ENCODE measurements around the gene TMEM236. TPM values are rescaled to one million over a fixed set of nuclear protein-coding genes. Genes with fewer than 3 reads are reported as not detected.

TMEM236 gene
- total RNA-seq, 1 donor from 2014 or later = 5.0 TPM

DNA sequence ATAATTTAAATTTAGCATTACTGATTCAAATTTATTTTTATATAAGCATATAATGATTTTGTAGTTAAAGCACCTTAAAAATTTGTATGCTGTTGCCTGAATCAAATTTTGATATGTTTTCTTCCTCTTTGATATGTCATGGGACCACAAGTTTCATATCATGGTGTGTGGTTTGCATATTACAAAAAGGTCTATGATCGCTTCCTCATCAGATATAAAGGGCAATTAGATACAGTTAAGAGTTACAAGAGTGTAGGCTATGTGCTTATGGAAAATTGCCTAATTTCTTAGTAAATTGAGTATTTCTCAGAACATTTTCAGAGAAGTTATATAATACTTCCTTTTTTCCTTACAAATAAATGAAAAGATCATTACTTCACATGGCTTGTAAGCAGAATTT lies 79.3 kb downstream of the TMEM236 start:
- no peak for DNase-seq
- Histone ChIP-seq H3K9me3 (no peaks in the 10 kb centered on the region), H3K27ac (no peak overlapping the region), H3K4me3 (no peak overlapping the region), H3K27me3 (no peaks in the 10 kb centered on the region), H3K4me1 (peaks cover 5% of the 10 kb centered on the region), H3K36me3 (peaks cover 3% of the 10 kb centered on the region)
- ATAC-seq = peak; percentile 74
- TF ChIP-seq, protein P1, sequence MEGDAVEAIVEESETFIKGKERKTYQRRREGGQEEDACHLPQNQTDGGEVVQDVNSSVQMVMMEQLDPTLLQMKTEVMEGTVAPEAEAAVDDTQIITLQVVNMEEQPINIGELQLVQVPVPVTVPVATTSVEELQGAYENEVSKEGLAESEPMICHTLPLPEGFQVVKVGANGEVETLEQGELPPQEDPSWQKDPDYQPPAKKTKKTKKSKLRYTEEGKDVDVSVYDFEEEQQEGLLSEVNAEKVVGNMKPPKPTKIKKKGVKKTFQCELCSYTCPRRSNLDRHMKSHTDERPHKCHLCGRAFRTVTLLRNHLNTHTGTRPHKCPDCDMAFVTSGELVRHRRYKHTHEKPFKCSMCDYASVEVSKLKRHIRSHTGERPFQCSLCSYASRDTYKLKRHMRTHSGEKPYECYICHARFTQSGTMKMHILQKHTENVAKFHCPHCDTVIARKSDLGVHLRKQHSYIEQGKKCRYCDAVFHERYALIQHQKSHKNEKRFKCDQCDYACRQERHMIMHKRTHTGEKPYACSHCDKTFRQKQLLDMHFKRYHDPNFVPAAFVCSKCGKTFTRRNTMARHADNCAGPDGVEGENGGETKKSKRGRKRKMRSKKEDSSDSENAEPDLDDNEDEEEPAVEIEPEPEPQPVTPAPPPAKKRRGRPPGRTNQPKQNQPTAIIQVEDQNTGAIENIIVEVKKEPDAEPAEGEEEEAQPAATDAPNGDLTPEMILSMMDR (IDR thresholded peaks at IDR 0.05) = no peak
- intact Hi-C loops (cut with DNase I) = no loop called here

DNA sequence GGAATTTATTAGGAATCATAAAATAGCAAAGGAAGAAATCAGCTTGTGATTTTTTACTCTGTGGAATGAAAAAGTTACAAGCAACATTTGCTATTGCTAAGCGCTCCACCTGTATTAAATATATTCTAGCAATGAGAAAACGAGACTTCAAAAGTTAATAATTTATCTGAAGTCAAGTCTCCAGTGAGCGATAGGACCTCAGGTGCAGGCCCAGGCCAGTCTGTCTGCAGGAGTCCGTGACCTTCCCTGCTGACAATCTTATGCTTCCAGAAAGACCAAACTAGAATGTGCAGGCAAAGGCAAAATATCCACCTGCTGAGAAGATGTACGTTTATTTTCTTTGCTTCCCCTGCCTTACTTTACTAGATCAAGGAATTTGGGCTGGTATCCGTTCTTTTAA lies 79.9 kb downstream of the TMEM236 start:
- no peak overlapping the region for H3K27ac ChIP-seq
- no peaks in the 10 kb centered on the region for H3K27me3 ChIP-seq
- peaks cover 3% of the 10 kb centered on the region for H3K36me3 ChIP-seq
- H3K9me3 ChIP-seq = no peaks in the 10 kb centered on the region
- TF ChIP-seq, protein P1 (IDR thresholded peaks at IDR 0.05) = no peak
- intact Hi-C loops (cut with DNase I) = no loop called here
- H3K4me3 ChIP-seq = no peak overlapping the region
- DNase-seq (no peak), ATAC-seq (no peak)
- H3K4me1 ChIP-seq = peaks cover 7% of the 10 kb centered on the region

DNA sequence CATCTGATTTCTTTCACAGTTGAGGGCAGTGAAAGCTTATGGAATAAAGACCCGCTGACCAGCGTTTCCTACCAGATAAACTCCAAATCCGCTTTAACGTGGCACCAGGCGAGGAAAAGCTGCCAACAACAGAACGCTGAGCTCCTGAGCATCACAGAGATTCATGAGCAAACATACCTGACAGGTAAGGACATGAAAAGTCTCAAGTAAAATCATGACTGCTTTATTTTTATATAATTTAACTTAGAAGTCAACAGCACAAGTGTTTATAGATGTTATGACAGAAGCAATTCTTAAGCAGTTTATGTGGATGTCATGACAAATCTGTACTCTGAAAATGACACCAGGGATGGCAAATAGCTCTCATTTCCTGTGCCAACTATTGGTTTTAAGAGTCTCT lies 81.7 kb downstream of the TMEM236 start:
- no peaks in the 10 kb centered on the region for H3K9me3 ChIP-seq
- TF ChIP-seq, protein P1 (IDR thresholded peaks at IDR 0.05) = no peak
- peaks cover 3% of the 10 kb centered on the region for H3K36me3 ChIP-seq
- intact Hi-C loops (cut with DNase I) = no loop called here
- ATAC-seq (no peak), DNase-seq (no peak)
- no peak overlapping the region for H3K27ac ChIP-seq
- no peak overlapping the region for H3K4me3 ChIP-seq
- H3K4me1 ChIP-seq = peaks cover 20% of the 10 kb centered on the region
- no peaks in the 10 kb centered on the region for H3K27me3 ChIP-seq

DNA sequence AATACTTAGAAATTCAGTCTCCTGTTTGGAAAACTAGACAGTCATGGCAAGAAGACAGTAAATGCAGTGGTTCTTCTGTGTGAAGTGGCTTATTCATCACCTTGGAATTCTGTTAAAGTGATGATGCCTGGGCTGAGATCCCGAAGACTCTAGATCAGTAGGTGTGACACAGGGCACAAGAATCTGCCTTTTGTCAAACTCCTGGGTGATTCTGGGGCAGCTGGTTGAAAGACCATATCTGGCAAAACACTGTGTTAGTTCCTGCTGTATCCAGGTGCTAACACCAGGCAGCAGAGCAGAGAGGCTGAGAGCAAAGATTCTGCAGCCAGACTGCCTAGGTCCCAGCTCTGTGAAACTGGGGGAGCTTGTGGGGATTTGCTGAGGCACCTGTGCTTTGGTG lies 83.7 kb downstream of the TMEM236 start:
- Histone ChIP-seq H3K4me3 (no peak overlapping the region), H3K27ac (no peak overlapping the region), H3K27me3 (no peaks in the 10 kb centered on the region), H3K4me1 (peaks cover 20% of the 10 kb centered on the region), H3K36me3 (no peaks in the 10 kb centered on the region), H3K9me3 (no peaks in the 10 kb centered on the region)
- DNase-seq (no peak), ATAC-seq (no peak)
- intact Hi-C loops (cut with DNase I) = no loop called here
- TF ChIP-seq, protein P1 (IDR thresholded peaks at IDR 0.05) = no peak

DNA sequence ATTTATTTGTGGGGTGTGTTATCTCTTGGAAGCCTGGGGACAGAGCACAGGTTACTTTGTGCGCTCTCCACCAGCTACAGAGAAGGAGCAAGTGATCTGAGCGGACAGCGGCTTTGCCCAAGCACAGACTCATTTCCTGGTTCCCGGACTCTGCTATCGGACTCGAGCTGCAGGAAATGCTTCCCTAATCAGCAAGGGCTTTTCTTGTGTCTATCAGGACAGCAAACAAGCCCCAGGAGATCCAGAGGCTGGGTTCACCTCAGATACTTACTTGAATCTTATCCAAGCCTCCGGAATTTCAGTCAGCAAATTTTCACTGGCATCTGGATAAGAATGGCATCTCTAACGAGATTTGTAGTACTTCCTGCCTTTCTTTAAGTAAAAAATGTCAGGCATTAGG lies 84.9 kb downstream of the TMEM236 start:
- H3K4me3 ChIP-seq = peak overlapping the region; percentile 28

More for the DNA sequence above, 84.9 kb downstream of the TMEM236 start:
- no peaks in the 10 kb centered on the region for H3K9me3 ChIP-seq
- H3K4me1 ChIP-seq = peaks cover 20% of the 10 kb centered on the region
- DNase-seq (no peak), ATAC-seq (peak; percentile 79)
- TF ChIP-seq, protein P1 (IDR thresholded peaks at IDR 0.05) = no peak
- no peaks in the 10 kb centered on the region for H3K36me3 ChIP-seq
- intact Hi-C loops (cut with DNase I) = no loop called here
- no peak overlapping the region for H3K27ac ChIP-seq
- no peaks in the 10 kb centered on the region for H3K27me3 ChIP-seq

All from upper lobe of right lung (tissue), 1 donor.